ENCODE results near the gene B3GLCT.
A peak's percentile ranks its signal among the peaks of the same experiment; 100 is the strongest.

B3GLCT gene

GRCh38 chr13:31192306-31192705 lies 7.5 kb upstream of the B3GLCT start:
- Histone ChIP-seq H3K4me2 (ENCODE audit: low read length) (no peak overlapping the region), H3K4me1 (no peaks in the 10 kb centered on the region), H3K36me3 (ENCODE audit: control insufficient read depth, insufficient read depth, low read length) (no peaks in the 10 kb centered on the region), H3K27me3 (ENCODE audit: control insufficient read depth, insufficient read depth, low read length) (no peaks in the 10 kb centered on the region), H3K9ac (no peak overlapping the region), H3K9me3 (ENCODE audit: control insufficient read depth, low read length) (no peaks in the 10 kb centered on the region), H3K4me3 (ENCODE audit: low read depth, low read length) (no peak overlapping the region), H3K79me2 (no peaks in the 10 kb centered on the region), H2AFZ (no peak overlapping the region), H3K27ac (no peak overlapping the region)
- TF ChIP-seq, protein P1, sequence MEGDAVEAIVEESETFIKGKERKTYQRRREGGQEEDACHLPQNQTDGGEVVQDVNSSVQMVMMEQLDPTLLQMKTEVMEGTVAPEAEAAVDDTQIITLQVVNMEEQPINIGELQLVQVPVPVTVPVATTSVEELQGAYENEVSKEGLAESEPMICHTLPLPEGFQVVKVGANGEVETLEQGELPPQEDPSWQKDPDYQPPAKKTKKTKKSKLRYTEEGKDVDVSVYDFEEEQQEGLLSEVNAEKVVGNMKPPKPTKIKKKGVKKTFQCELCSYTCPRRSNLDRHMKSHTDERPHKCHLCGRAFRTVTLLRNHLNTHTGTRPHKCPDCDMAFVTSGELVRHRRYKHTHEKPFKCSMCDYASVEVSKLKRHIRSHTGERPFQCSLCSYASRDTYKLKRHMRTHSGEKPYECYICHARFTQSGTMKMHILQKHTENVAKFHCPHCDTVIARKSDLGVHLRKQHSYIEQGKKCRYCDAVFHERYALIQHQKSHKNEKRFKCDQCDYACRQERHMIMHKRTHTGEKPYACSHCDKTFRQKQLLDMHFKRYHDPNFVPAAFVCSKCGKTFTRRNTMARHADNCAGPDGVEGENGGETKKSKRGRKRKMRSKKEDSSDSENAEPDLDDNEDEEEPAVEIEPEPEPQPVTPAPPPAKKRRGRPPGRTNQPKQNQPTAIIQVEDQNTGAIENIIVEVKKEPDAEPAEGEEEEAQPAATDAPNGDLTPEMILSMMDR (IDR thresholded peaks at IDR 0.05), result no peak

- Histone ChIP-seq H3K9ac (no peak overlapping the region), H3K4me3 (ENCODE audit: low read depth, low read length) (no peak overlapping the region), H3K36me3 (ENCODE audit: control insufficient read depth, insufficient read depth, low read length) (no peaks in the 10 kb centered on the region), H3K27ac (no peak overlapping the region), H2AFZ (no peak overlapping the region), H3K27me3 (ENCODE audit: control insufficient read depth, insufficient read depth, low read length) (no peaks in the 10 kb centered on the region), H3K4me2 (ENCODE audit: low read length) (no peak overlapping the region), H3K79me2 (no peaks in the 10 kb centered on the region), H3K9me3 (ENCODE audit: control insufficient read depth, low read length) (no peaks in the 10 kb centered on the region), H3K4me1 (no peaks in the 10 kb centered on the region)
- TF ChIP-seq, protein P1 (IDR thresholded peaks at IDR 0.05), result no peak
Observed at GRCh38 chr13:31195616-31196015, 4.2 kb upstream of the B3GLCT start.

DNA sequence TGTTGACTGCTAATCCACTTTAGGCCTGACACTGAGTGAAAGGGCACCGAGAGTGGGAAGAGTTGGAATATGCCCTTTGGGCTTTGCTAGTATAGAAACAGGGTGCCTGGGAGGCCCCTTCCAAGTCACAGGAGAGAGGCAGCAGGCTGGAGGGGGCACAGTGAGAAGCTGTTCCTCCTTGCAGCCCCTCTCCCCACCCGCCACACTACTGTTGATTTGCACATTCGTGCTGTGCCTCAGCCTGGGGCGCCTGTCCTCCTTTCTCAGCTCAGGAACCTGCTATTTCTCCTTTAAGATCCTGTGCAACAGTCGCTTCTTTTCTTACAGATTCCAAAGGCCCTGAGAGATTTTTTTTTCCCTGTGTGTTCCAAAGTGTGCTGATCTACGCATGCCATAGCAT lies 2.8 kb upstream of the B3GLCT start:
- Histone ChIP-seq H3K4me2 (ENCODE audit: low read length) (no peak overlapping the region), H3K4me1 (no peaks in the 10 kb centered on the region), H3K79me2 (no peaks in the 10 kb centered on the region), H3K36me3 (ENCODE audit: control insufficient read depth, insufficient read depth, low read length) (no peaks in the 10 kb centered on the region), H3K27ac (no peak overlapping the region), H3K9ac (no peak overlapping the region), H3K27me3 (ENCODE audit: control insufficient read depth, insufficient read depth, low read length) (no peaks in the 10 kb centered on the region), H2AFZ (no peak overlapping the region), H3K9me3 (ENCODE audit: control insufficient read depth, low read length) (no peaks in the 10 kb centered on the region), H3K4me3 (ENCODE audit: low read depth, low read length) (no peak overlapping the region)
- TF ChIP-seq, protein P1 (IDR thresholded peaks at IDR 0.05), result no peak

- Histone ChIP-seq H2AFZ (no peak overlapping the region), H3K9ac (no peak overlapping the region), H3K4me3 (ENCODE audit: low read depth, low read length) (no peak overlapping the region), H3K9me3 (ENCODE audit: control insufficient read depth, low read length) (no peaks in the 10 kb centered on the region), H3K4me2 (ENCODE audit: low read length) (no peak overlapping the region), H3K27ac (no peak overlapping the region), H3K79me2 (no peaks in the 10 kb centered on the region), H3K4me1 (no peaks in the 10 kb centered on the region), H3K36me3 (ENCODE audit: control insufficient read depth, insufficient read depth, low read length) (no peaks in the 10 kb centered on the region), H3K27me3 (ENCODE audit: control insufficient read depth, insufficient read depth, low read length) (no peaks in the 10 kb centered on the region)
- TF ChIP-seq, protein P1 (IDR thresholded peaks at IDR 0.05), result no peak
Observed at GRCh38 chr13:31198519-31198918, 1.3 kb upstream of the B3GLCT start.

- Histone ChIP-seq H3K4me3 (ENCODE audit: low read depth, low read length) (peak overlapping the region; percentile 50), H3K9ac (no peak overlapping the region), H3K9me3 (ENCODE audit: control insufficient read depth, low read length) (no peaks in the 10 kb centered on the region), H3K27ac (peak overlapping the region; percentile 51), H3K79me2 (peaks cover 2% of the 10 kb centered on the region), H3K27me3 (ENCODE audit: control insufficient read depth, insufficient read depth, low read length) (no peaks in the 10 kb centered on the region), H3K4me1 (no peaks in the 10 kb centered on the region), H3K36me3 (ENCODE audit: control insufficient read depth, insufficient read depth, low read length) (no peaks in the 10 kb centered on the region), H2AFZ (peak overlapping the region; percentile 56), H3K4me2 (ENCODE audit: low read length) (peak overlapping the region; percentile 82)
- TF ChIP-seq, protein P1 (IDR thresholded peaks at IDR 0.05), result no peak
Observed at GRCh38 chr13:31199527-31199848, 287 bp upstream of the B3GLCT start.

Data from parathyroid adenoma (tissue), 2 donors.